Activated naive CD8-positive, alpha-beta T cell (primary cell): Measurements from ENCODE around the gene PBX3.

Experiments used
- H3K27ac Mint-ChIP-seq: one replicate; pipeline ENCODE4 v1.8.0; 2021; ENCODE audit warnings: mixed read lengths
- H3K27me3 Mint-ChIP-seq: one replicate; pipeline ENCODE4 v1.8.0; 2021; ENCODE audit warnings: mixed read lengths
- H3K36me3 Mint-ChIP-seq: one replicate; pipeline ENCODE4 v1.8.0; 2021; ENCODE audit warnings: mixed read lengths
- H3K4me1 Mint-ChIP-seq: one replicate; pipeline ENCODE4 v1.8.0; 2021; ENCODE audit warnings: low read depth, mixed read lengths
- H3K4me3 Mint-ChIP-seq: one replicate; pipeline ENCODE4 v1.8.0; 2021; ENCODE audit warnings: mild to moderate bottlenecking, mixed read lengths
- H3K9me3 Mint-ChIP-seq: one replicate; pipeline ENCODE4 v1.8.0; 2021; ENCODE audit warnings: low read depth, mixed read lengths

The PBX3 gene

GRCh38 chr9:126000256-126000655 lies 253.1 kb downstream of the PBX3 start:
- no peak overlapping the region for H3K27ac Mint-ChIP-seq
- H3K27me3 Mint-ChIP-seq = no peaks in the 10 kb centered on the region
- H3K4me1 Mint-ChIP-seq = no peaks in the 10 kb centered on the region
- H3K9me3 Mint-ChIP-seq = no peaks in the 10 kb centered on the region
- H3K4me3 Mint-ChIP-seq = no peak overlapping the region
- no peaks in the 10 kb centered on the region for H3K36me3 Mint-ChIP-seq

DNA sequence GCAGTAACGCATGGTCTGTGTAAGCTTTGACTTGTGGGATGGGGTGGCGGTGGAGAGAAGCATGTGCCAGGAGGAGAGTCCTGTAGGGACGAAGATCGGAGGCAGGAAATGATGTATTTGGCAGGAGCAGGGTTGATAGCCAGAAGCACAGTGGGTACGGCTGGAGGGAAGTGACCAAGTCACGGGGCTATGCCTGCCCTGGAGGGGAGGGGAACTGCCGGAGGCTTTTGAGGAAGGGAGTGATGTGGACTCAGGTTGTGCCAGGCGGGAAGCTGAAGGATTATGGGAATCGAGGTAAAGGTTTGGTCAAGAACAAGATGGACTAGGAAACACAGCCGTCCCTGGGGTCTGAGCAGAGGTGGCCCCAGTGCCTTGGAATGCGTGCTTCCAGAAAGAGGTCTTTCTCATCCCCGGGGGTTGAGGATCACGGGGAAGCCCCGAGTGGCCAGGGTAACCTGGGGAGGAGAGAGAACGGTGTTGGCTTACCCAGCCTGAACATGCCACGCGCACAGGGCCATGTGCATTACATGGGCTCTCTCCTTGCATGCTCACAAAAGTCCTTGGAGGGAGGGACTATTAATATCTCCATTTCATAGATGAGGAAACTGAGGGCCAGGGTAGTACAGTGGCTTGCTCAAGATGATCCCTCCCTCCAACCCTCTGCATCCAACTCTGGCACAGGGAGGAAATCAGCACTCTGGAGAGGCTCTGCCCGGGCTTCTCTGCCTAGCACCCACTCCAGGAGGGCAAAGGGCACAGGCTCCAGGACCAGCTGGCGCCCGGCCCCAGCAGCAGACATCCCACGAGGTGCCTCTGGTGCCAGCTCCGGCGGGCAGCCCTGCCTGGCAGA lies 253.8 kb downstream of the PBX3 start:
- Mint-ChIP-seq H3K27me3 (no peaks in the 10 kb centered on the region), H3K4me1 (no peaks in the 10 kb centered on the region), H3K36me3 (no peaks in the 10 kb centered on the region), H3K4me3 (no peak overlapping the region), H3K27ac (no peak overlapping the region), H3K9me3 (no peaks in the 10 kb centered on the region)

DNA sequence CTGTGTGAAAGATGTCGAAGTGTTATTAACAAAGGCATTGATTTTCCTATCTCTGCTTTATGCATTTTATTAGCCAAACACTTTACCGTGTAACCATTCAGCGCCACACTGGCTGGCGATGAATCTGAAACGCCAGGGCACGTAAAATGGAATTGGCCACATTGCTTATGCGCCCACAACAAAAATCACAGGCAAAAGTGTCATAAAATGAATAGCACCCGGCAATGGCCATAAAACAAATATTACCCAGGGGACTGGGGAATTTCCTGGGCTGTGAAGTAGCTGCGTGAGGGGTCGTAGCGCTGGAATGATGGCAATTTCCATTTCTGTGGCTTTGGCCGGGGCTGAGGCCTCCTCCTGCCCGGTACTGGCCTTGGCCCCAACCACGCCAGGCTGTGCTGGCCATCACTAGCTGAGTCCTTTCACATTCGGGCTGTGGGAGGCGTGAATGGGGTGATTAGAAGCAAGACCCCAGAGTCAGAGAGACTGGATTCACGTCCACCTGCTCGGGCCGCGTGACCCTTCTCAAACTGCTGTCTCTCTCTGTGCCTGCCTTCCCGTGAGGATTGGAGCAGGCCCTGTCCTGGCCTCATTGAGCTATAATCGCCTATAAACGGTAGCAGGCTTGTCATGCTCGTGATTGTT lies 254.5 kb downstream of the PBX3 start:
- Mint-ChIP-seq H3K4me3 (no peak overlapping the region), H3K27ac (no peak overlapping the region), H3K4me1 (no peaks in the 10 kb centered on the region), H3K36me3 (no peaks in the 10 kb centered on the region), H3K27me3 (no peaks in the 10 kb centered on the region), H3K9me3 (no peaks in the 10 kb centered on the region)

- Mint-ChIP-seq H3K27ac (no peak overlapping the region), H3K9me3 (no peaks in the 10 kb centered on the region), H3K4me3 (no peak overlapping the region), H3K27me3 (no peaks in the 10 kb centered on the region), H3K36me3 (no peaks in the 10 kb centered on the region), H3K4me1 (no peaks in the 10 kb centered on the region)
These were observed 255.5 kb downstream of the PBX3 start for GRCh38 chr9:126002476-126003350.

- H3K4me3 Mint-ChIP-seq = no peak overlapping the region
- H3K27me3 Mint-ChIP-seq = peaks cover 3% of the 10 kb centered on the region
- H3K27ac Mint-ChIP-seq = no peak overlapping the region
- peaks cover 7% of the 10 kb centered on the region for H3K36me3 Mint-ChIP-seq
- H3K4me1 Mint-ChIP-seq = no peaks in the 10 kb centered on the region
- H3K9me3 Mint-ChIP-seq = peaks cover 16% of the 10 kb centered on the region
These were observed 261.9 kb downstream of the PBX3 start for GRCh38 chr9:126009047-126009446.

- no peaks in the 10 kb centered on the region for H3K4me1 Mint-ChIP-seq
- H3K27me3 Mint-ChIP-seq = no peaks in the 10 kb centered on the region
- H3K36me3 Mint-ChIP-seq = peaks cover 2% of the 10 kb centered on the region
- no peak overlapping the region for H3K27ac Mint-ChIP-seq
- no peak overlapping the region for H3K4me3 Mint-ChIP-seq
- no peaks in the 10 kb centered on the region for H3K9me3 Mint-ChIP-seq
These were observed 267.6 kb downstream of the PBX3 start for GRCh38 chr9:126014726-126015125.

DNA sequence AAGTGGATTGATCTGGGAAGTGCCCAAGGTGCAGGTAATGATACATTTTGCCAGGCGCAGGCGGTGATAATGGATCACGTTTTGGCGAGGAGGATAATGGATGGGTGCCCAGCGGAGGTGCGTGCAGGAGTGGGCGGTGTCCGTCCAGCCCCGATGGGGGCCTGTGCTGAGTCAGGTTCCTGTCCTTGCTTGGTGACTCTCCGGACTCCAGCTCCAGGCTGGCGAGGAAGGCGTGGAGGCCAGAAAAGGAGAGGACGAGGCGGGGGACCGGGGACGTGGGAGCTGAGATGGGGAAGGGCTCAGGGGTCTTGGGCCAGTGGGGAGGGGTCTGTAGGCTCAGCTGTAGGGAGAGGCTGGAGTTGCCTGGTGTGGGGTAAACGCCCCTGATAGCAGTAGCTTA lies 268.3 kb downstream of the PBX3 start:
- Mint-ChIP-seq H3K4me1 (no peaks in the 10 kb centered on the region), H3K4me3 (no peak overlapping the region), H3K27ac (no peak overlapping the region), H3K27me3 (no peaks in the 10 kb centered on the region), H3K36me3 (no peaks in the 10 kb centered on the region), H3K9me3 (no peaks in the 10 kb centered on the region)

DNA sequence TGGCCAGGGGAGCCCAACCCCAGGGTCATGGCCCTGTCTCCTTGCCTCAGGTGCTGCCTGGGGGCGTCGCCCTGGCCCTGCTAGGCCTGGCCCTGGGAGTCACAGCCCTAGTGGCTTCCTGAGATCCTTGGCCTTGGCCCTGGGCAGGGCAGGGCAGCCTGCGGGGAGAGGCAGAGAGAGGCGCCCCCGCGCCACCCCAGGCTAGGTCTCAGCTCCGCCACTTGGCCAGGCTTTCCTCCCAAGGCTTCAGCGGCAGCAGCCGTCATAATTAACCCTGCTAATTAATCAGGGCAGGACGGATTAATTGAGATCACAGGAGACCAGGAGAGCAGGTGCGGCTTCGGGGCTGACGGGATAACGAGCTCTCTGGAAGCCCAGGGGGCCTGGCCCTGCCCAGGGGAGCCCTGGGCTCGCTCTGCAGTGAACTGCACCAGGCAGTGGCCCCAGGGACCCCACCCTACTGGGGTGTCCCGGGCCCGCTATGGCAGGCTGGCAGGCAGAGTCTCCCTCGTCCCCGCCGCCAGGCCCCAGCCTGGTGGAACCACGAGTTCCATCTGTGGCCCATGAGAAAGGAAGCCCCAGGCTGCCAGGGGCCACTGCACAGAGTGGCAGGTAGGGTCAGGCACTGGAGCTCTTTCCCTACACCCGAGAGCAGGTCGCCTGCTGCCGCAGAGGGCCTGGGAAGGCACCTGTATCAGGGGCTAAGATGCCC lies 269.6 kb downstream of the PBX3 start:
- H3K4me1 Mint-ChIP-seq = no peaks in the 10 kb centered on the region
- no peak overlapping the region for H3K27ac Mint-ChIP-seq
- H3K4me3 Mint-ChIP-seq = no peak overlapping the region
- no peaks in the 10 kb centered on the region for H3K36me3 Mint-ChIP-seq
- H3K9me3 Mint-ChIP-seq = no peaks in the 10 kb centered on the region
- H3K27me3 Mint-ChIP-seq = no peaks in the 10 kb centered on the region
